Activated T-cell treated with anti-CD3 and anti-CD28 coated beads for 48 hours (primary cell): ENCODE results near the gene METTL8.
"Not testable (repeated sequence)": the region's sequence is repeated elsewhere in the genome, so short reads cannot be mapped to it uniquely, and the experiment has no call there.

ENCODE experiments used
- DNase-seq: peaks from one replicate; pipeline ENCODE4 v3.0.0-alpha.2; 2020; ENCODE audit warnings: low read depth

The METTL8 gene

GRCh38 chr2:171430516-171431410, 3.0 kb downstream of the METTL8 start:
- DNase-seq: no peak

GRCh38 chr2:171422710-171423495, 10.9 kb downstream of the METTL8 start:
- DNase-seq: not testable (repeated sequence)

- no peak for DNase-seq
These were observed 12.8 kb downstream of the METTL8 start for GRCh38 chr2:171420728-171421563.

DNA sequence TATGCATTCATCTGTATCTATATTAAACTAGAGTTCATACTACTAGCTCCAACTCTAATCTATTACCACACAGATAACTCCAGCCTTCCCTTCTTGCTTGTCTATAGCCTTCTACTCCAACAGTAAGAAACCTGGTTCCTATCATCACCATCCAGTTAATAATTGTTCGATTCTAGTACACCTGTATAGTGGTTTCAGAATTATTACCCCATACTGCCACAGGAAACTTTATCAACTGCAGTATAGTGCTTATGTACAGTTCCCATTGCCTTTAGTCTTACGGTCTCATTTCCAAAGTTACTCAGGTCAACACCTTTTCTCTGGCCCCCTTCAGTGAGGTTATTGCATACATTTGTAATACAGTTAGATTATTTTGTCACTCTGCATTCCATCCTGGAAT, 14.5 kb downstream of the METTL8 start:
- DNase-seq: no peak

DNA sequence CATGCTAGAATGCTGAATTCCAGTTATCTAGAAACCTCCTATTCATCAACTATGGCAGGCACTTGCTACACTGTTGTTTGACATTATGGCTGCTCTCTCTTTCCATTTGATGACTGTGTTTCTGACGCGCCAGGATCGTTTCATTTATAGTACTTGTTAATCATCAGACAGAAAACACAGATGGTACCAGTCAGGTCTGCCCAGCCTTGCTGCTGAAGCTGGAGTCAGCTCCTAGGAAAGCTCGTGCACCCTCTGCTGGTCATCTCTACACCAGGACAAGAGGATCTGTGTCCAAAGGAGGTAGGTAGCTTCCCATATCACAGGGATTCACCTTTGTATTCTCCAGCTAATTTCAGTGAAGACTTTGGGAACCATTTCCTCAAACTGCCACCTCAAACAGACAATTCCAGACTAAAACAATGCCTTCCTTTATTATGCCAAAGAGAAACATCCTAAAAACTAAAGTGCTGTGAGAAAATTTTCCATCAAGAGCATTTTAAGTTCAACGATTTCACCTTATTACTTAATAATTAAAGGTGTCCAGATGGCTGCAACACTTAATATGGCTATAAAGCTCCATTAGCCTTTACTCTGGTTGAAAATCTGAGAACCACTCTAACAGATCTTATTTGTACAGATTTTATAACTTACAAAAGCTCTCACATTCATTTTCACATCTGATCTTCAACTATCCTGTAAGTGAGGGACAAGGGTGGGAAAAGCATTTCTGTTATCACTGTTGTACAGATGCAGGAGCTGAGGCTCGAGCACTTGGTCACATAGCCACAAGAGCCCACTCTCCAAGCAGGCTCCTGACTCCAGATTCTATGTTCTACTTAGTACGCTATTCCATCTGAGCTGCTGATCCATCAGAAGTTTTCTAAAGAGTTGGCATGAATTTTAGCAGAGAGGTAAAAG, 17.5 kb downstream of the METTL8 start:
- peak; percentile 75 for DNase-seq

DNA sequence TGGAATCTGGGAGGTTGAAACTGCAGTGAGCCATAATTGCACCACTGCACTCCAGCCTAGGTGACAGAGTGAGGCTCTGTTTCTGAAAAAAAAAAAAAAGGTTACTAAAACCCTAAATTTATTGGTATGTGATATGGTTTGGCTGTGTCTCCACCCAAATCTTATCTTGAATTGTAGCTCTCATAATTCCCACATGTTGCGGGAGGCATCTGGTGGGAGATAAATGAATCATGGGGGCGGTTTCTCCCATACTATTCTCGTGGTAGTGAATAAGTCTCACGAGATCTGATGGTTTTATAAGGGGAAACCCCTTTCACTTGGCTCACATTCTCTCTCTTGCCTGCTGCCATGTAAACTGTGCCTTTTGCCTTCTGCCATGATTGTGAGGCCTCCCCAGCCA, 19.1 kb downstream of the METTL8 start:
- not testable (repeated sequence) for DNase-seq

GRCh38 chr2:171412571-171413175, 21.1 kb downstream of the METTL8 start:
- no peak for DNase-seq

DNA sequence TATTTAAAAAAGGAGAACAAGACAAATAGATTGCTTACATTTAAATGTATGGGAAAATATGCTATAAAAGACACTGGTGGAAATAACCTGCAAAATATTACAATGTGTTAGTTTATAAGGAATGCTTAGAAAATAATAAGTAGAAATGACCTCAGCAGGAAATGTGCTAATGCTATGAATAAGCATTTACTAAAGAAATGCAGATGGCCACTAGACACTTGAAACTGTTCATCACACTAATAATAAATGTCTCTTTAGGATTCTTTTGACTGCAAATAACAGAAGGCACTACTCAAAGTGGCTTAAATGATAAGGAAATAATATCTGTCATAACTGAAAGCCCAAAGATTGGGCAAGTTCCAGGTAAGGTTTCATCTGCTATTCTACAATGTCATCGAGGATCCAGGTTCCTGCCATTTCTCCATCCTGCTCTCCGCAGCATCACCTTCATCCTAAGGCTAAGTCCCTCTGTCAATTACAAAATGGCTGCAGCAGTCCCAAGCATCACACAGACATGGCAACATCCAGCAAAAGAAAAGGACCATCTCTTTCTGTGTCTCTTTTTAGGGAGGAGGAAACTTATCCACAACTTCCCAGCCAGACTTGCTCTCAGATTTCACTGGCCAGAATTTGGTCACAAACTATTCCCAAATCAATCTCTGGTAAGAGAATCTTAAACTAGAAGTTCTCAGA, 21.9 kb downstream of the METTL8 start:
- no peak for DNase-seq

DNA sequence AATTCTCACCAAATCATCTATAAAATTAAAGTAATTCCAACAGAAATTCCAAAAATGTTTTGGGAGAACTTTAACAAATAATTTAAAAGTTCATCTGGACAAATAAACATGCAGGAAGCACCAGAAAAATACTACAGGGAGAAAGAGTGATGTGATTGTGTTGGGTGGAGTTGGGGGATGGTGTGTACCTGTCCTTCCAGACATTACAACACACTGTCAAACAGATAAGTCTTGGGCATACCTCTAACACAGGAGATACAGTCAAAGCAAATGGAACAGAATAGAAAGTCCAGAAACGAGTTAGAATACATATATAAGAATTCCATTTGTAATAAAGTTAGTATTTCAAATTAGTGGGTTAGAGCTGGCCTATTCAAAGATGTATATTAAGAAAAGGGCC, 22.6 kb downstream of the METTL8 start:
- DNase-seq: no peak

GRCh38 chr2:171410624-171411023, 23.2 kb downstream of the METTL8 start:
- DNase-seq: no peak

DNA sequence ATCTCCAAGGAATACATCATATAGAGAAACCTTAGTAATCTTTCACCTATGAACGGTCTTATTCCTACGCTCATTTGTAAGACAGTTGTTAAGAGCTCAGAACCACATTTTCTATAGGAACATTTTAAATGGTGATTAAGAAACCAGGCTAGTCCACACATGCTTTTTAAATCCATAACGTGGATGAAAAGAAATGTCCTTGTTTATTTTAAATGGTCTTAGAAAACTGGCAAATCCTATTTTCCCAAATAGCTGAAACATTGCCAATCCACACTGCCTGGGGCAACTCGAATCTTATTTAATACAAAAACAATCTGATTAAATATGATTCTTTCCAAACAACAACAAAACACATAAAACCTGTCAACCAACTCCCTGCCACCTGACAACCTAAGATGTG, 23.7 kb downstream of the METTL8 start:
- no peak for DNase-seq

DNA sequence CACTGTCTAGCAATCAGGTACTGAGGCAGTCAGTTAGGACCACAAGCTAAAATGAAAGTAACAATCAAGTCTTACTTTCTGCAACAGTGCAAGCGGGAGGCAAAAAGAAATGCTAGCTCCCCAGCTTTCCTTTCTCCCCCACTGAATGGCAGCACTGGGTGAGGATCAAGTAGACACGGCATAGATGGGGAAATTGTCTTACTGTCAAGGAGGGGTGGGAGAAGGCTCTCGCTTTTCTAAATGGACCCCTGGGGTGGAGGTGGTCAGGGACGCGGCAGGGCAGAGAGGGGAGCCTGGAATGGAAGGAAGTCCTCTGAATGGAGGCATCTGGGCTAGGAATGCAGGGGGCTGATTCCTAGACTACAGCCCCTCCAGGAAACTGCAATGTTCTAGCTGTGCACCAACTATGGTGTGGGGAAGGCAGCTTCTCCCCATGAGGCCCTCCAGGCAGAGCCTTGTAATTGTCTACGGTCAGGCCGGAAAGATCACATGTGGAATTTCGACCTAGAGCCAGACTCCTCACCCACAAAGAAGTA, 24.3 kb downstream of the METTL8 start:
- DNase-seq: no peak

GRCh38 chr2:171407676-171408044, 26.1 kb downstream of the METTL8 start:
- no peak for DNase-seq

GRCh38 chr2:171407030-171407675, 26.6 kb downstream of the METTL8 start:
- no peak for DNase-seq

GRCh38 chr2:171406044-171406443, 27.7 kb downstream of the METTL8 start:
- DNase-seq: no peak

GRCh38 chr2:171405546-171405945, 28.2 kb downstream of the METTL8 start:
- DNase-seq: no peak

DNA sequence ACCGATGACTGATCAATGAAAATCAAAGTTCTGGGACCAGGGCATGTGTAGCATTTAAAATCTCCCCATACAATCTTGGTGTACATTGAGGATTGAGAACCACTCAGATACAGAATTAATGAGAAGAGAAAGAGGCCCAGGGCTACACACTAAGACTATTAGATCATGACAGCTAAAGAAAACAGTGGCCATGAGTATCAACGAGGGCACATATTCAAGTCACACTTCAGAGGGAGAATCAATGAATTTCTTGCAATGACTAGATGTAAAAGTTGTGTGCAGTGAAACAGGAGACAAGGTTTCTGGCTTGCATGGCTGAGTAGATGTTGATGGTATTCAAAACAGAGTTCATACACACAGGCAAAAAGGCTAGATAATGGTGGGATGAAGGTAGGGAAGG, 29.1 kb downstream of the METTL8 start:
- no peak for DNase-seq

DNA sequence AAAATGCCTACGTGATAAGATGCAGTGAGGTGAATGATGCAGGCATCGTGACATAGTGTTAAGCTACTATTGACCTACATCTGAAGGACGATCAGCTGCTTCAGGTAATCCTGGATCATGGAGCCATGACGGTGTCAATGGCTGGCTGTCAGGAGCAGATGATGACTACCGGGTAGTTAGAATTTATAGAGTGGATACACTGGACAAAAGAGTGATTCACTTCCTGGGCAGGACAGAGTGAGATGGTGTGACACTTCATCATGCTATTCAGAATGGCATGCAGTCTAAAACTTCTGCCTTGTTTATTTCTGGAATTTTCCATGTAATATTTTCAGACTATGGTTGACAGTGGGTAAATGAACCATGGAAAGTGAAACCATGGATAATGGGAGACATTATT, 29.5 kb downstream of the METTL8 start:
- no peak for DNase-seq

- no peak for DNase-seq
These were observed 30.7 kb downstream of the METTL8 start for GRCh38 chr2:171402906-171403580.
